ENCODE data around the gene SLF1.

The SLF1 gene

GRCh38 chr5:94691949-94692348, 73.5 kb downstream of the SLF1 start:
- no peaks in the 10 kb centered on the region for H3K9me2 ChIP-seq (replicated peaks; ENCODE audit: control insufficient read depth, low read length)
- no peak for TF ChIP-seq CTCF (IDR thresholded peaks at IDR 0.05; ENCODE audit: low read depth, low read length, poor library complexity, severe bottlenecking)
- TF ChIP-seq EZH2phosphoT487 (IDR thresholded peaks at IDR 0.05; ENCODE audit: borderline replicate concordance, low read length): no peak
- peaks cover 4% of the 10 kb centered on the region; the same call in 1 of the 2 replicates for H3F3A ChIP-seq (ENCODE audit: control insufficient read depth, insufficient read depth)
- no peak overlapping the region for H3K4me3 ChIP-seq (ENCODE audit: low read length)
- peaks cover 57% of the 10 kb centered on the region for H3K36me3 ChIP-seq (ENCODE audit: control insufficient read depth, low read length)
- H3K4me2 ChIP-seq (ENCODE audit: low read length): no peak overlapping the region
- no peaks in the 10 kb centered on the region for H3K79me2 ChIP-seq (ENCODE audit: control insufficient read depth, low read length)
- no peaks in the 10 kb centered on the region for H3K4me1 ChIP-seq (ENCODE audit: control insufficient read depth, low read length)
- H3K9me3 ChIP-seq (ENCODE audit: control insufficient read depth, insufficient read depth, low read length): no peaks in the 10 kb centered on the region
- no peak overlapping the region for H3K27ac ChIP-seq (ENCODE audit: low read depth, low read length)
- no peaks in the 10 kb centered on the region for H3K27me3 ChIP-seq (ENCODE audit: control insufficient read depth, low read length)
- H4K20me1 ChIP-seq (ENCODE audit: control insufficient read depth, insufficient read depth, low read depth, low read length): no peaks in the 10 kb centered on the region

GRCh38 chr5:94692581-94692980, 74.1 kb downstream of the SLF1 start:
- TF ChIP-seq CTCF (IDR thresholded peaks at IDR 0.05; ENCODE audit: low read depth, low read length, poor library complexity, severe bottlenecking) (no peak), EZH2phosphoT487 (IDR thresholded peaks at IDR 0.05; ENCODE audit: borderline replicate concordance, low read length) (no peak)
- Histone ChIP-seq H3K4me2 (ENCODE audit: low read length) (no peak overlapping the region), H3F3A (ENCODE audit: control insufficient read depth, insufficient read depth) (peaks cover 4% of the 10 kb centered on the region; the same call in 1 of the 2 replicates), H3K36me3 (ENCODE audit: control insufficient read depth, low read length) (peaks cover 51% of the 10 kb centered on the region), H3K4me1 (ENCODE audit: control insufficient read depth, low read length) (no peaks in the 10 kb centered on the region), H3K9me2 (replicated peaks; ENCODE audit: control insufficient read depth, low read length) (no peaks in the 10 kb centered on the region), H3K4me3 (ENCODE audit: low read length) (no peak overlapping the region), H3K9me3 (ENCODE audit: control insufficient read depth, insufficient read depth, low read length) (no peaks in the 10 kb centered on the region), H3K79me2 (ENCODE audit: control insufficient read depth, low read length) (no peaks in the 10 kb centered on the region), H3K27ac (ENCODE audit: low read depth, low read length) (no peak overlapping the region), H3K27me3 (ENCODE audit: control insufficient read depth, low read length) (no peaks in the 10 kb centered on the region), H4K20me1 (ENCODE audit: control insufficient read depth, insufficient read depth, low read depth, low read length) (no peaks in the 10 kb centered on the region)

GRCh38 chr5:94693043-94693822, 74.8 kb downstream of the SLF1 start:
- no peaks in the 10 kb centered on the region for H3K27me3 ChIP-seq (ENCODE audit: control insufficient read depth, low read length)
- H3K79me2 ChIP-seq (ENCODE audit: control insufficient read depth, low read length): no peaks in the 10 kb centered on the region
- H3F3A ChIP-seq (ENCODE audit: control insufficient read depth, insufficient read depth): peaks cover 4% of the 10 kb centered on the region; the same call in 1 of the 2 replicates
- TF ChIP-seq CTCF (IDR thresholded peaks at IDR 0.05; ENCODE audit: low read depth, low read length, poor library complexity, severe bottlenecking) (peak; percentile 46), EZH2phosphoT487 (IDR thresholded peaks at IDR 0.05; ENCODE audit: borderline replicate concordance, low read length) (no peak)
- H3K4me3 ChIP-seq (ENCODE audit: low read length): no peak overlapping the region
- H3K9me3 ChIP-seq (ENCODE audit: control insufficient read depth, insufficient read depth, low read length): no peaks in the 10 kb centered on the region
- H3K27ac ChIP-seq (ENCODE audit: low read depth, low read length): no peak overlapping the region
- no peak overlapping the region for H3K4me2 ChIP-seq (ENCODE audit: low read length)
- H3K9me2 ChIP-seq (replicated peaks; ENCODE audit: control insufficient read depth, low read length): no peaks in the 10 kb centered on the region
- H3K36me3 ChIP-seq (ENCODE audit: control insufficient read depth, low read length): peaks cover 50% of the 10 kb centered on the region
- H4K20me1 ChIP-seq (ENCODE audit: control insufficient read depth, insufficient read depth, low read depth, low read length): no peaks in the 10 kb centered on the region
- no peaks in the 10 kb centered on the region for H3K4me1 ChIP-seq (ENCODE audit: control insufficient read depth, low read length)

All from DOHH2 (cell line).